GM23248 (cell line): ENCODE measurements around the gene RPRD2. TPM values are rescaled to one million over a fixed set of nuclear protein-coding genes. Genes with fewer than 3 reads are reported as not detected.

Experiments used
- DNase-seq: peaks from one replicate; pipeline ENCODE4 v3.0.0-alpha.2; 2015
- H2AFZ ChIP-seq: fragments of 200-600 bp; sonication (generic); 2 replicates; pipeline ENCODE4 v1.6.1; 2016; ENCODE audit warnings: antibody characterized with exemption
- H3F3A ChIP-seq: fragments of 200-600 bp; sonication (generic); 2 replicates; pipeline ENCODE4 v1.6.1; 2016; ENCODE audit warnings: mild to moderate bottlenecking, antibody characterized with exemption, mixed run types; ENCODE audit not compliant: insufficient read depth
- H3K27ac ChIP-seq: fragments of 200-600 bp; sonication (generic); 2 replicates; pipeline ENCODE4 v1.5.1; 2016; ENCODE audit warnings: mild to moderate bottlenecking
- H3K27me3 ChIP-seq: fragments of 200-600 bp; sonication (generic); replicated peaks from 2 replicates; pipeline ENCODE4 v1.6.1; 2016; ENCODE audit warnings: mild to moderate bottlenecking; ENCODE audit not compliant: insufficient read depth
- H3K36me3 ChIP-seq: fragments of 200-600 bp; sonication (generic); 2 replicates; pipeline ENCODE4 v1.6.1; 2016; ENCODE audit warnings: low read depth, mild to moderate bottlenecking
- H3K4me1 ChIP-seq: fragments of 200-600 bp; sonication (generic); 2 replicates; pipeline ENCODE4 v1.6.1; 2016; ENCODE audit warnings: mild to moderate bottlenecking; ENCODE audit not compliant: insufficient read depth
- H3K4me2 ChIP-seq: fragments of 200-600 bp; sonication (generic); one replicate; pipeline ENCODE4 v1.6.1; 2016; ENCODE audit warnings: mild to moderate bottlenecking; ENCODE audit not compliant: unreplicated experiment
- H3K4me3 ChIP-seq: fragments of 200-600 bp; sonication (generic); 2 replicates; pipeline ENCODE4 v1.5.1; 2016; ENCODE audit warnings: mild to moderate bottlenecking
- H3K79me2 ChIP-seq: fragments of 200-600 bp; sonication (generic); 2 replicates; pipeline ENCODE4 v1.6.1; 2016; ENCODE audit warnings: mild to moderate bottlenecking; ENCODE audit not compliant: insufficient read depth
- H3K9ac ChIP-seq: fragments of 200-600 bp; sonication (generic); 2 replicates; pipeline ENCODE4 v1.6.1; 2016; ENCODE audit warnings: mild to moderate bottlenecking
- H3K9me2 ChIP-seq: fragments of 200-600 bp; sonication (generic); 2 replicates; pipeline ENCODE4 v1.6.1; 2016; ENCODE audit warnings: mixed run types, mild to moderate bottlenecking, moderate library complexity; ENCODE audit not compliant: insufficient read depth
- H3K9me3 ChIP-seq: fragments of 200-600 bp; sonication (generic); one replicate; pipeline ENCODE4 v1.6.1; 2017; ENCODE audit warnings: low read depth
- H4K20me1 ChIP-seq: fragments of 200-600 bp; sonication (generic); 2 replicates; pipeline ENCODE4 v1.6.0; 2016; ENCODE audit not compliant: insufficient read depth
- EZH2 ChIP-seq: fragments of 200-600 bp; sonication (generic); IDR thresholded peaks from 2 replicates; pipeline ENCODE4 v1.6.1; 2018; ENCODE audit warnings: antibody characterized with exemption, mild to moderate bottlenecking; ENCODE audit not compliant: insufficient read depth, poor library complexity, severe bottlenecking
- EZH2phosphoT487 ChIP-seq: fragments of 200-600 bp; sonication (generic); IDR thresholded peaks from 2 replicates; pipeline ENCODE4 v1.6.1; 2018; ENCODE audit warnings: antibody characterized with exemption, moderate library complexity, mild to moderate bottlenecking, low read depth; ENCODE audit not compliant: insufficient read depth
- WGBS, 2 experiments: methylation state at CpG; one replicate each; pipeline ENCODE4 v1.1.6; 2015 to 2017; ENCODE audit warnings: low lambda C conversion rate in 2 of 2, low coverage in 1 of 2; ENCODE audit errors: missing lambda C conversion rate in 2 of 2; 5-methylcytosine and 5-hydroxymethylcytosine counted together
- in situ Hi-C: fragments of 300-500 bp; cut with MboI; formaldehyde crosslinking; loops from 2 replicates; pipeline ENCODE4 v1.15.0; 2020
- microRNA-seq: library from miRNA; unstranded; fragments of <30 nt; microRNA quantifications from one replicate; pipeline ENCODE4, GENCODE V29; 2016; ENCODE audit warnings: borderline number of aligned reads
- polyA plus RNA-seq: library from polyadenylated mRNA; unstranded; fragments of >200 nt; fragmentation: Nextera tagmentation; extraction: Ambion mirVana; gene quantifications from 2 replicates; pipeline ENCODE4 v1.2.1, GENCODE V29; 2016
- total RNA-seq: library from RNA; depleted of rRNA; stranded (reverse); fragments of >200 nt; shearing (Covaris generic); gene quantifications from 2 replicates; pipeline ENCODE4 v1.2.3, GENCODE V29; 2014; rRNA removed

Gene RPRD2
- total and polyA plus RNA-seq, 2 experiments from 2014 or later = 7.8 to 16.5 TPM

- H4K20me1 ChIP-seq = no peaks in the 10 kb centered on the region
- H3K9me3 ChIP-seq = no peaks in the 10 kb centered on the region
- H3K79me2 ChIP-seq = no peaks in the 10 kb centered on the region
- H3K9ac ChIP-seq = peak overlapping the region; percentile 70
- peak overlapping the region; percentile 30 for H3K27ac ChIP-seq
- in situ Hi-C loops = no loop called here
- no peaks in the 10 kb centered on the region for H3K36me3 ChIP-seq
- peak overlapping the region; percentile 75 for H3K4me2 ChIP-seq
- H3K4me3 ChIP-seq = peak overlapping the region; percentile 71
- H3K27me3 ChIP-seq = no peaks in the 10 kb centered on the region
- peak overlapping the region; percentile 75 for H2AFZ ChIP-seq
- H3F3A ChIP-seq = no peaks in the 10 kb centered on the region; the same call in 1 of the 2 replicates
- H3K4me1 ChIP-seq = peaks cover 16% of the 10 kb centered on the region; the same call in 1 of the 2 replicates
- no peak for DNase-seq
- TF ChIP-seq EZH2 = no peak
- TF ChIP-seq EZH2phosphoT487 = no peak
- H3K9me2 ChIP-seq = no peaks in the 10 kb centered on the region
- WGBS, 2 experiments = 36 to 43% methylated on average over 4 of the region's 4 CpGs
These were observed 152.7 kb downstream of the RPRD2 start for GRCh38 chr1:150516616-150517015.

- WGBS, 2 experiments = 15 to 29% methylated on average over 1 of the region's 1 CpG
- H3K27ac ChIP-seq = no peak overlapping the region
- no peak for DNase-seq
These were observed 157.4 kb downstream of the RPRD2 start for GRCh38 chr1:150521196-150521968.

GRCh38 chr1:150525348-150525747, 161.4 kb downstream of the RPRD2 start:
- in situ Hi-C loops = no loop called here
- Histone ChIP-seq H3K4me1 (peaks cover 25% of the 10 kb centered on the region), H2AFZ (no peak overlapping the region), H3K4me2 (no peak overlapping the region), H3K36me3 (no peaks in the 10 kb centered on the region), H3K27me3 (no peaks in the 10 kb centered on the region), H3F3A (peaks cover 22% of the 10 kb centered on the region), H3K9me2 (no peaks in the 10 kb centered on the region), H3K79me2 (no peaks in the 10 kb centered on the region), H4K20me1 (no peaks in the 10 kb centered on the region), H3K27ac (no peak overlapping the region), H3K9me3 (no peaks in the 10 kb centered on the region), H3K4me3 (no peak overlapping the region), H3K9ac (no peak overlapping the region)
- WGBS, 2 experiments = 76 to 81% methylated on average over 3 of the region's 3 CpGs
- DNase-seq = no peak
- no peak for TF ChIP-seq EZH2
- TF ChIP-seq EZH2phosphoT487 = no peak

More at GRCh38 chr1:150521196-150521968, 157.4 kb downstream of the RPRD2 start:
- no peak for TF ChIP-seq EZH2phosphoT487
- no peak for TF ChIP-seq EZH2
- no peak overlapping the region for H3K4me2 ChIP-seq
- no peaks in the 10 kb centered on the region for H3K9me2 ChIP-seq
- H3K27me3 ChIP-seq = no peaks in the 10 kb centered on the region
- H4K20me1 ChIP-seq = no peaks in the 10 kb centered on the region
- no peak overlapping the region for H2AFZ ChIP-seq
- no peaks in the 10 kb centered on the region; the same call in 1 of the 2 replicates for H3F3A ChIP-seq
- no peak overlapping the region for H3K9ac ChIP-seq
- H3K9me3 ChIP-seq = no peaks in the 10 kb centered on the region
- H3K79me2 ChIP-seq = no peaks in the 10 kb centered on the region
- peaks cover 4% of the 10 kb centered on the region; the same call in 1 of the 2 replicates for H3K4me1 ChIP-seq
- no peak overlapping the region for H3K4me3 ChIP-seq
- no peaks in the 10 kb centered on the region for H3K36me3 ChIP-seq
- in situ Hi-C loops = no loop called here

Small RNA genes within 50 kb of the gene (microRNA-seq; reads per million reads assigned to microRNA genes)
- gene MIR6878 = not detected

Other genes starting within 250 kb of the RPRD2 start
- gene PLEKHO1, start 214.2 kb upstream of the RPRD2 start, total RNA-seq = 24.8 and 26.9 TPM in 2 replicates
- gene PLEKHO1, start 214.2 kb upstream of the RPRD2 start, polyA plus RNA-seq = 30.7 and 34.8 TPM in 2 replicates
- 13.5 and 14.4 TPM in 2 replicates for gene ANP32E, start 128.0 kb upstream of the RPRD2 start, total RNA-seq
- 52.9 and 55.2 TPM in 2 replicates for gene ANP32E, start 128.0 kb upstream of the RPRD2 start, polyA plus RNA-seq
- not detected in 2 replicates for gene CA14, start 106.4 kb upstream of the RPRD2 start, total RNA-seq
- 0.16 TPM in 1 of 2 replicates, not detected in the other for gene CA14, start 106.4 kb upstream of the RPRD2 start, polyA plus RNA-seq
- 103 and 104 TPM in 2 replicates for gene APH1A, start 95.1 kb upstream of the RPRD2 start, total RNA-seq
- 32.4 and 32.6 TPM in 2 replicates for gene APH1A, start 95.1 kb upstream of the RPRD2 start, polyA plus RNA-seq
- gene C1orf54, start 91.4 kb upstream of the RPRD2 start, total RNA-seq = 1.7 and 1.9 TPM in 2 replicates
- 1.7 and 1.9 TPM in 2 replicates for gene C1orf54, start 91.4 kb upstream of the RPRD2 start, polyA plus RNA-seq
- gene CIART, start 81.6 kb upstream of the RPRD2 start, total RNA-seq = 1.8 and 3.4 TPM in 2 replicates
- gene CIART, start 81.6 kb upstream of the RPRD2 start, polyA plus RNA-seq = 6.7 and 7.0 TPM in 2 replicates
- gene MRPS21, start 70.3 kb upstream of the RPRD2 start, total RNA-seq = 36.5 and 37.9 TPM in 2 replicates
- gene MRPS21, start 70.3 kb upstream of the RPRD2 start, polyA plus RNA-seq = 108 and 116 TPM in 2 replicates
- gene PRPF3, start 42.6 kb upstream of the RPRD2 start, total RNA-seq = 27.6 and 46.2 TPM in 2 replicates
- 25.6 and 28.1 TPM in 2 replicates for gene PRPF3, start 42.6 kb upstream of the RPRD2 start, polyA plus RNA-seq
- 6.7 and 14.4 TPM in 2 replicates for gene TARS2, start 123.3 kb downstream of the RPRD2 start, total RNA-seq
- 14.0 and 14.4 TPM in 2 replicates for gene TARS2, start 123.3 kb downstream of the RPRD2 start, polyA plus RNA-seq
- 133 and 160 TPM in 2 replicates for gene ECM1, start 144.0 kb downstream of the RPRD2 start, total RNA-seq
- 282 and 291 TPM in 2 replicates for gene ECM1, start 144.0 kb downstream of the RPRD2 start, polyA plus RNA-seq
- gene FALEC, start 151.6 kb downstream of the RPRD2 start, total RNA-seq = not detected in 2 replicates
- gene FALEC, start 151.6 kb downstream of the RPRD2 start, polyA plus RNA-seq = 0.49 and 0.71 TPM in 2 replicates
- gene ADAMTSL4, start 185.3 kb downstream of the RPRD2 start, total RNA-seq = 27.6 and 27.9 TPM in 2 replicates
- 45.4 TPM in 2 replicates for gene ADAMTSL4, start 185.3 kb downstream of the RPRD2 start, polyA plus RNA-seq
- gene MCL1, start 215.5 kb downstream of the RPRD2 start, total RNA-seq = 307 and 310 TPM in 2 replicates
- gene MCL1, start 215.5 kb downstream of the RPRD2 start, polyA plus RNA-seq = 79.0 and 84.7 TPM in 2 replicates